MCF 10A (cell line): ENCODE results near the gene TGIF2. TPM values are rescaled to one million over a fixed set of nuclear protein-coding genes. Genes with fewer than 3 reads are reported as not detected.

Source experiments
- BruUV-seq: library from RNA; stranded (reverse); fragments of 400-500 nt; replicated peaks from 2 replicates; lab custom pipeline; 2021; lab: Mats Ljungman, UMichigan
- CTCF ChIA-PET: fragments of 300-600 bp; sonication (Branson Sonifier 250); formaldehyde crosslinking; extraction: SDS; loops from one replicate; lab custom pipeline; 2021; ENCODE audit warnings: antibody characterized with exemption, inconsistent platforms; lab: Yijun Ruan, JAX
- POLR2A ChIA-PET: fragments of 300-600, 350-650 bp; sonication (Branson Sonifier 250); formaldehyde crosslinking; extraction: SDS; loops from one replicate; lab custom pipeline; 2020; ENCODE audit warnings: antibody characterized with exemption, inconsistent platforms; lab: Yijun Ruan, JAX
- DNase-seq: peaks from one replicate; pipeline ENCODE4 v3.0.0-alpha.2; 2018; ENCODE audit not compliant: unreplicated experiment
- H3K27ac Mint-ChIP-seq: one replicate; pipeline ENCODE4 v1.8.0; 2022; ENCODE audit warnings: mild to moderate bottlenecking, low read depth, mixed read lengths; ENCODE audit not compliant: unreplicated experiment
- H3K27me3 Mint-ChIP-seq: one replicate; pipeline ENCODE4 v1.8.0; 2022; ENCODE audit warnings: mixed read lengths; ENCODE audit not compliant: insufficient read depth, unreplicated experiment
- H3K36me3 Mint-ChIP-seq: one replicate; pipeline ENCODE4 v1.8.0; 2022; ENCODE audit warnings: mild to moderate bottlenecking, moderate library complexity, mixed read lengths; ENCODE audit not compliant: insufficient read depth, unreplicated experiment
- H3K4me1 Mint-ChIP-seq: one replicate; pipeline ENCODE4 v1.8.0; 2022; ENCODE audit warnings: mixed read lengths; ENCODE audit not compliant: insufficient read depth, unreplicated experiment
- H3K4me3 Mint-ChIP-seq: one replicate; pipeline ENCODE4 v1.8.0; 2022; ENCODE audit warnings: mild to moderate bottlenecking, moderate library complexity, mixed read lengths; ENCODE audit not compliant: unreplicated experiment
- H3K9me3 Mint-ChIP-seq: one replicate; pipeline ENCODE4 v1.8.0; 2022; ENCODE audit warnings: mixed read lengths; ENCODE audit not compliant: unreplicated experiment
- intact Hi-C: fragments of 100-400 bp; cut with micrococcal nuclease; formaldehyde crosslinking; loops from 2 replicates; pipeline ENCODE4 v1.14.1; 2022
- total RNA-seq: library from RNA; stranded (reverse); gene quantifications from 2 replicates; pipeline ENCODE4 v1.2.3, GENCODE V29; 2022
- TF ChIP-seq, protein P1 (sequence below): fragments of 200-600 bp; IDR thresholded peaks from one replicate; pipeline ENCODE4 v1.8.0; 2022; ENCODE audit warnings: antibody characterized with exemption, mild to moderate bottlenecking; ENCODE audit not compliant: unreplicated experiment

TGIF2 gene
- total RNA-seq, 1 experiment from 2014 or later: 9.7 TPM

DNA sequence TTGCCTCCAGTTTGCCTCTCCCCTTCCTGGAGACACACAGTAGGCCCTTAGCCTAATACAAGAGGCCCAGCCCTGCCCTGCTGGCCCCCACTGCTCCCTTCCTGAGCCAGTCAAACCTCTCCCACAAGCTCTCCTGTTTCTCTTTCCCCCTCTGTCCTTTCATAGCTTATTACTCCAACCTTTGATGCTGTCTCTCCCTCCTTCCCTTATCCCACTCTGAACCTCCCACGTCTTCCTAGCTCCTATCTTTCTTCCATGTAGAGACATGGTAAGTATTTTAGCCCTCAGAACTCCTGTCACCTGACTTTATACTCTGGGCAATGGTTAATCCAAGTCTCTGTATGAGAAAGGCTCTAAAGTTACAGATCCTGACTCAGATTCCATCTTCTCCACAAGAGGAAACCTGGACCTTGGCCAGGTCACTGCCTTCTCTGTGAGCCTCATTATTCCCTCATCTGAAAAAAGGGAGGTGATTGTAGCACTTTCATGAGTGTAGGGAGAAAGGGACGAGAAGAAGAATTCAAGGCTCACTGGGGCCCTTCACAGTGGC is 6.7 kb downstream of the TGIF2 start:
- POLR2A ChIA-PET: interaction anchor here (1.7 kb wide), 1 partner anchor 15 kb away, joined by 4 read pairs; no protein-coding TSS in a partner anchor
- BruUV-seq: no TSS peak
- H3K4me3 Mint-ChIP-seq: no peak overlapping the region
- no peaks in the 10 kb centered on the region for H3K9me3 Mint-ChIP-seq
- TF ChIP-seq, protein P1, sequence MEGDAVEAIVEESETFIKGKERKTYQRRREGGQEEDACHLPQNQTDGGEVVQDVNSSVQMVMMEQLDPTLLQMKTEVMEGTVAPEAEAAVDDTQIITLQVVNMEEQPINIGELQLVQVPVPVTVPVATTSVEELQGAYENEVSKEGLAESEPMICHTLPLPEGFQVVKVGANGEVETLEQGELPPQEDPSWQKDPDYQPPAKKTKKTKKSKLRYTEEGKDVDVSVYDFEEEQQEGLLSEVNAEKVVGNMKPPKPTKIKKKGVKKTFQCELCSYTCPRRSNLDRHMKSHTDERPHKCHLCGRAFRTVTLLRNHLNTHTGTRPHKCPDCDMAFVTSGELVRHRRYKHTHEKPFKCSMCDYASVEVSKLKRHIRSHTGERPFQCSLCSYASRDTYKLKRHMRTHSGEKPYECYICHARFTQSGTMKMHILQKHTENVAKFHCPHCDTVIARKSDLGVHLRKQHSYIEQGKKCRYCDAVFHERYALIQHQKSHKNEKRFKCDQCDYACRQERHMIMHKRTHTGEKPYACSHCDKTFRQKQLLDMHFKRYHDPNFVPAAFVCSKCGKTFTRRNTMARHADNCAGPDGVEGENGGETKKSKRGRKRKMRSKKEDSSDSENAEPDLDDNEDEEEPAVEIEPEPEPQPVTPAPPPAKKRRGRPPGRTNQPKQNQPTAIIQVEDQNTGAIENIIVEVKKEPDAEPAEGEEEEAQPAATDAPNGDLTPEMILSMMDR: no peak
- H3K27ac Mint-ChIP-seq: no peak overlapping the region
- CTCF ChIA-PET: interaction anchor here (0.6 kb wide), 3 partner anchors 13 to 369 kb away, joined by 3 to 4 read pairs (median 3); no protein-coding TSS in a partner anchor
- H3K36me3 Mint-ChIP-seq: peaks cover 20% of the 10 kb centered on the region
- intact Hi-C loops: no loop called here
- peaks cover 12% of the 10 kb centered on the region for H3K4me1 Mint-ChIP-seq
- no peaks in the 10 kb centered on the region for H3K27me3 Mint-ChIP-seq
- DNase-seq: no peak

DNA sequence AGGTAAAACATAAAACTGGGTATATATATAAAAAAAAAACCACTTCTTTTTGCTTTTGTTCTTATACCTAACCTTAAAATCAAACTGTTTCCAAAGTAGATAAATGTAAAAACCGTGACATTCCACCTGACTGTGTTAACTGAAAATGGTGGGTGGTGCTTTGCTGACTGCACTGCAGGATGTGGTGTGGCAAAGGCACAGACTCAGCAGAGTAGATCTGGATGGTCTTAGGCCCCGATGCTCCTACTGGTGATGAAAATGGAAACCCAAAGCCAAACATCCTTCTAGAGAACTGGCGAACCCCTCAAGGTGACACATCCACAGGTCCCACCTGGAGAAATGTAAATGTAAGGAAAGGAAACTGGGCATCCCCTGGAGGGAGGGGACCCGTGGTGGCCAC is 8.9 kb downstream of the TGIF2 start:
- no TSS peak for BruUV-seq
- no peaks in the 10 kb centered on the region for H3K9me3 Mint-ChIP-seq
- CTCF ChIA-PET: no interaction called here
- H3K4me1 Mint-ChIP-seq: peaks cover 7% of the 10 kb centered on the region
- no peaks in the 10 kb centered on the region for H3K27me3 Mint-ChIP-seq
- no peak overlapping the region for H3K27ac Mint-ChIP-seq
- TF ChIP-seq, protein P1: no peak
- no peak overlapping the region for H3K4me3 Mint-ChIP-seq
- DNase-seq: no peak
- POLR2A ChIA-PET: no interaction called here
- peaks cover 20% of the 10 kb centered on the region for H3K36me3 Mint-ChIP-seq
- intact Hi-C loops: no loop called here

DNA sequence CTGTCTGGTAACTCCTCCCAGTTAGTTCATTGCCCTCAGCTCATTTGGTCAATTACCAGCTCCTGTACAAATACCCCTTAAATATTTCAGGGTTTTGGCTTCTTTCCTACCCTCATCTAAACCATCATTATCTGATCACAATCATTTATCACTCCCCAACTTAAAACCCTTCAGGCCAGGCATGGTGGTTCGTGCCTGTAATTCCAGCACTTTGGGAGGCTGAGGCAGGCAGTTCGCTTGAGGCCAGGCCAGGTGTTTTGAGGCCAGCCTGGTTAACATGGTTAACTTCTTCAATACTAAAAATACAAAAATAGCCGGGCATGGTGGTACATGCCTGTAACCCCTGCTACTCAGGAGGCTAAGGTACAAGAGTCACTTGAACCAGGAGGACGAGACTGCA is 9.4 kb downstream of the TGIF2 start:
- Mint-ChIP-seq H3K4me1 (peaks cover 7% of the 10 kb centered on the region), H3K9me3 (no peaks in the 10 kb centered on the region), H3K27me3 (no peaks in the 10 kb centered on the region), H3K4me3 (no peak overlapping the region), H3K27ac (no peak overlapping the region), H3K36me3 (peaks cover 20% of the 10 kb centered on the region)
- POLR2A ChIA-PET: interaction anchor here (0.6 kb wide), 1 partner anchor 63 kb away, joined by 3 read pairs; no protein-coding TSS in a partner anchor
- DNase-seq: no peak
- no TSS peak for BruUV-seq
- TF ChIP-seq, protein P1: no peak
- intact Hi-C loops: no loop called here
- CTCF ChIA-PET: interaction anchor here (0.7 kb wide), 1 partner anchor 1560 kb away, joined by 4 read pairs; no protein-coding TSS in a partner anchor

DNA sequence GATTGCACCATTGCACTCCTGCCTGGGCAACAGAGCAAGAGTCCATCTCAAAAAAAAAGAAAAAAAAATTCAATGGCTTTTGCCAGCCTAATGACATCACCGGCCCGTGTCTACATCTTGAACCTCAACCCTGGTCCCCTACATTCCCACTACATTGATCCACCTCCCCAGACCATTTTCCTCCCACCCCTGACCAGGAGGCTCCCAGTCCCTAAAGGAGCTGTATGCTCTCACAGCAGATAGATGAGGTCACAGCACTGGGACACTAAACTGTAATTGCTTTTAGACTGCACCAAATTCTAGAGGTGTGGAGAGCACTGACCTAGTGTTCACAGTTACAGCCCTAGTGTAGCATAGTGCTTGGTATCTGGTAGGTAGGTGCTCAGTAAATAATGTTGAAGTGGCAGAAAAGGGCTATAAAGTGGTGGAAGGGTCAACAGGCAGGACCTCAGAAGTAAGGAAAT is 10.7 kb downstream of the TGIF2 start:
- ChIA-PET CTCF (interaction anchor here (0.6 to 6.5 kb wide), 5 partner anchors 9 to 627 kb away, joined by 3 to 40 read pairs (median 4); partner anchors contain the start of gene RAB5IF), POLR2A (interaction anchor here (1.0 to 3.3 kb wide), 5 partner anchors 8 to 21 kb away, joined by 3 to 20 read pairs (median 10); partner anchors contain the start of genes RAB5IF and TGIF2)
- no TSS peak for BruUV-seq
- TF ChIP-seq, protein P1: no peak
- Mint-ChIP-seq H3K4me3 (no peak overlapping the region), H3K36me3 (peaks cover 20% of the 10 kb centered on the region), H3K9me3 (no peaks in the 10 kb centered on the region), H3K27ac (no peak overlapping the region), H3K4me1 (peaks cover 7% of the 10 kb centered on the region), H3K27me3 (no peaks in the 10 kb centered on the region)
- intact Hi-C loops: no loop called here
- no peak for DNase-seq
